ENCODE measurements around the gene ERLEC1. TPM values are rescaled to one million over a fixed set of nuclear protein-coding genes. Genes with fewer than 3 reads are reported as not detected.

The ERLEC1 gene
- total RNA-seq, 1 donor = 72.1 TPM

- TF ChIP-seq CTCF (IDR thresholded peaks at IDR 0.05; ENCODE audit: insufficient read depth, low read length) = no peak
- no peak for DNase-seq (ENCODE audit: low read depth)
- no peak overlapping the region for H3K4me3 ChIP-seq (ENCODE audit: low read depth, low read length)
Observed at GRCh38 chr2:53865264-53865663, 78.4 kb downstream of the ERLEC1 start.

DNA sequence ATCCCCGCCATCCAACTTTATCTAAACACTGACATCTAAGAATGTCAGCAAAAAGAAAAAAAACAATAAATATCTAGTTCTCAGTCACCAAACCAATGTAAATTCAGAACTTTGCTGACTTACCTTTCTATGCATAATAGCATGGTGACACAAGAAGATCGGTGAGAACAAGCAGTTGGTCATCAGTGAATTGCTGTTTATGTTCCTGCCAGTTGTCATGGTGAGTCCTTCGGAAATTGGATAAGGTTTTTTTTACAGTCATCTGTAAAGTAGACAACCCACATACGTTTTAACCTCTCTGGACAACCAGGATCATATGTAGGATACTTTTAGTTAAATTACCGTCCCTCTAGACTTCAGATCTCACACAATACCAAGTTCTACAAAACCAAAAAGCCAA is 79.1 kb downstream of the ERLEC1 start:
- H3K4me3 ChIP-seq (ENCODE audit: low read depth, low read length) = no peak overlapping the region
- DNase-seq (ENCODE audit: low read depth) = no peak
- no peak for TF ChIP-seq CTCF (IDR thresholded peaks at IDR 0.05; ENCODE audit: insufficient read depth, low read length)

- TF ChIP-seq CTCF (IDR thresholded peaks at IDR 0.05; ENCODE audit: insufficient read depth, low read length) = no peak
- no peak overlapping the region for H3K4me3 ChIP-seq (ENCODE audit: low read depth, low read length)
- DNase-seq (ENCODE audit: low read depth) = no peak
Observed at GRCh38 chr2:53867169-53867568, 80.3 kb downstream of the ERLEC1 start.

GRCh38 chr2:53867773-53868172 is 80.9 kb downstream of the ERLEC1 start:
- no peak for TF ChIP-seq CTCF (IDR thresholded peaks at IDR 0.05; ENCODE audit: insufficient read depth, low read length)
- no peak overlapping the region for H3K4me3 ChIP-seq (ENCODE audit: low read depth, low read length)
- no peak for DNase-seq (ENCODE audit: low read depth)

Small RNAs within 50 kb of the gene (small RNA-seq; reads per million reads assigned to genes)
- gene MIR3682 = 0.38 reads per million

Other genes starting within 250 kb of the ERLEC1 start
- 0.57 and 9.7 TPM in 2 replicates for gene CHAC2, start 19.2 kb upstream of the ERLEC1 start, total RNA-seq (ENCODE audit: low replicate concordance)
- 15.5 and 27.9 TPM in 2 replicates for gene ASB3, start 91 bp upstream of the ERLEC1 start, total RNA-seq (ENCODE audit: low replicate concordance)
- gene GPR75, start 72.9 kb downstream of the ERLEC1 start, total RNA-seq (ENCODE audit: low replicate concordance) = 0.25 and 2.4 TPM in 2 replicates
- gene PSME4, start 183.9 kb downstream of the ERLEC1 start, total RNA-seq (ENCODE audit: low replicate concordance) = 34.8 and 43.9 TPM in 2 replicates

All from fibroblast of the aortic adventitia (primary cell).